PC-9 (cell line): Measurements from ENCODE around the gene SLC26A6. TPM values are rescaled to one million over a fixed set of nuclear protein-coding genes. Genes with fewer than 3 reads are reported as not detected.
A peak's percentile ranks its signal among the peaks of the same experiment; 100 is the strongest.

Experiments
- BruUV-seq: library from RNA; stranded (reverse); fragments of 400-500 nt; replicated peaks from 2 replicates; lab custom pipeline; 2021; lab: Mats Ljungman, UMichigan
- CTCF ChIA-PET: fragments of 300-600 bp; sonication (Branson Sonifier 250); formaldehyde crosslinking; loops from one replicate; lab custom pipeline; 2022; ENCODE audit warnings: antibody characterized with exemption; lab: Charles Lee
- POLR2A ChIA-PET: fragments of 300-600 bp; sonication (Branson Sonifier 250); formaldehyde crosslinking; loops from one replicate; lab custom pipeline; 2022; ENCODE audit warnings: antibody characterized with exemption; ENCODE audit not compliant: unreplicated experiment; lab: Charles Lee
- DNase-seq, 2 experiments: peaks; one replicate each; pipeline versions ENCODE4 v3.0.0 to v3.0.0-alpha.2; 2015 to 2022; ENCODE audit warnings: mixed read lengths in 1 of 2
- H2AFZ ChIP-seq: fragments of 200-600 bp; sonication (generic); 2 replicates; pipeline ENCODE4 v1.8.1; 2017; ENCODE audit warnings: antibody characterized with exemption
- H3F3A ChIP-seq: fragments of 200-600 bp; sonication (generic); 2 replicates; pipeline ENCODE4 v1.8.1; 2017; ENCODE audit warnings: antibody characterized with exemption, mild to moderate bottlenecking, low read depth; ENCODE audit not compliant: insufficient read depth
- H3K27ac ChIP-seq: fragments of 200-600 bp; sonication (generic); 2 replicates; pipeline ENCODE4 v1.6.1; 2016; ENCODE audit warnings: mixed run types
- H3K27me3 ChIP-seq: fragments of 200-600 bp; sonication (generic); 2 replicates; pipeline ENCODE4 v1.6.1; 2016; ENCODE audit warnings: low read depth, mixed run types; ENCODE audit not compliant: insufficient read depth
- H3K36me3 ChIP-seq: fragments of 200-600 bp; sonication (generic); 2 replicates; pipeline ENCODE4 v1.6.1; 2016; ENCODE audit warnings: low read depth, mixed run types
- H3K4me1 ChIP-seq: fragments of 200-600 bp; sonication (generic); replicated peaks from 2 replicates; pipeline ENCODE4 v1.6.1; 2016; ENCODE audit warnings: mixed run types; ENCODE audit not compliant: insufficient read depth
- H3K4me2 ChIP-seq: fragments of 200-600 bp; sonication (generic); 2 replicates; pipeline ENCODE4 v1.6.1; 2017; ENCODE audit warnings: mixed run types
- H3K4me3 ChIP-seq: fragments of 200-600 bp; sonication (generic); 2 replicates; pipeline ENCODE4 v1.6.1; 2016; ENCODE audit warnings: mixed run types
- H3K79me2 ChIP-seq: fragments of 200-600 bp; sonication (generic); 2 replicates; pipeline ENCODE4 v1.6.1; 2017; ENCODE audit warnings: low read depth, mixed run types
- H3K9me2 ChIP-seq: fragments of 200-600 bp; sonication (generic); 2 replicates; pipeline ENCODE4 v1.8.1; 2017; ENCODE audit warnings: mild to moderate bottlenecking; ENCODE audit not compliant: insufficient read depth
- H3K9me3 ChIP-seq: fragments of 200-600 bp; sonication (generic); 2 replicates; pipeline ENCODE4 v1.8.1; 2016; ENCODE audit warnings: low read depth; ENCODE audit not compliant: insufficient read depth
- H4K20me1 ChIP-seq: fragments of 200-600 bp; sonication (generic); 2 replicates; pipeline ENCODE4 v1.8.1; 2017; ENCODE audit not compliant: insufficient read depth
- CTCF ChIP-seq: fragments of 200-600 bp; sonication (generic); conservative IDR thresholded peaks from 2 replicates; pipeline ENCODE4 v1.6.1; 2017; ENCODE audit warnings: mixed run types, antibody characterized with exemption, mild to moderate bottlenecking, moderate library complexity
- EZH2 ChIP-seq: fragments of 200-600 bp; sonication (generic); IDR thresholded peaks from 2 replicates; pipeline ENCODE4 v1.8.0; 2017; ENCODE audit warnings: antibody characterized with exemption, low read depth
- intact Hi-C: fragments of 100-400 bp; cut with micrococcal nuclease; formaldehyde crosslinking; loops from one replicate; pipeline ENCODE4 v1.10.0; 2022; ENCODE audit not compliant: unreplicated experiment
- total RNA-seq: library from RNA; stranded (reverse); gene quantifications from 2 replicates; pipeline ENCODE4 v1.2.3, GENCODE V29; 2021

SLC26A6 gene
- total RNA-seq, 1 experiment from 2014 or later, result 18.7 TPM

DNA sequence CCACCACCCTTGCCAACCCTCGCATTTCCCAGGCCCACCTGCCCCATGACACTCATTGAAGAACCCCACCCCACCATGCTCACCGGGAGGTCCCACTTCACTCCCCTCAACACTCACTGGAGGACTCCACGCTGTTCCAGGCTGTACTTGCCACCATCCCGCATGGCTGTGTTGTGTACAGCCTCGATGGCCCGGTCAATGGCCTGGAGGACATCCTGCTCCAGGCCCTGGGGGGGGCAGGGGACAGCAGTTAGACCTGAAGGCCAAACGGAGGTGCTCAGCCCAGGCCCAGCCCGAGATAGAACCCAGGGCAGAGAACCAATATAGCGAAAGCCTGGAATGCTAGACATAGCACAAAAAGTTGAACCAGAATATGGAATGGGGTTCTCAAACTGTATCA is 47.5 kb upstream of the SLC26A6 start:
- CTCF ChIA-PET, result no interaction called here
- Histone ChIP-seq H3F3A (peaks cover 13% of the 10 kb centered on the region), H3K4me3 (no peak overlapping the region), H2AFZ (no peak overlapping the region), H3K27ac (no peak overlapping the region), H3K36me3 (no peaks in the 10 kb centered on the region), H4K20me1 (peaks cover 4% of the 10 kb centered on the region; the same call in 1 of the 2 replicates), H3K4me2 (peak overlapping the region; percentile 17; the same call in 1 of the 2 replicates), H3K27me3 (no peaks in the 10 kb centered on the region), H3K9me2 (no peaks in the 10 kb centered on the region), H3K4me1 (peaks cover 17% of the 10 kb centered on the region), H3K9me3 (no peaks in the 10 kb centered on the region), H3K79me2 (peaks cover 21% of the 10 kb centered on the region)
- POLR2A ChIA-PET, result no interaction called here
- TF ChIP-seq CTCF, result no peak
- no peak for TF ChIP-seq EZH2
- BruUV-seq, result no TSS peak
- intact Hi-C loops, result loop anchor here (2.0 kb wide), 2 partner anchors 18 to 282 kb away; no protein-coding TSS in a partner anchor
- DNase-seq, result no peak

GRCh38 chr3:48681974-48682610 is 46.8 kb upstream of the SLC26A6 start:
- Histone ChIP-seq H3K27ac (no peak overlapping the region), H3K4me3 (no peak overlapping the region), H3K9me2 (no peaks in the 10 kb centered on the region), H3K4me1 (peaks cover 17% of the 10 kb centered on the region), H3K4me2 (no peak overlapping the region), H3F3A (peaks cover 6% of the 10 kb centered on the region), H2AFZ (no peak overlapping the region), H3K27me3 (no peaks in the 10 kb centered on the region), H3K36me3 (no peaks in the 10 kb centered on the region), H3K9me3 (no peaks in the 10 kb centered on the region), H4K20me1 (no peaks in the 10 kb centered on the region; the same call in 1 of the 2 replicates), H3K79me2 (peaks cover 21% of the 10 kb centered on the region)
- DNase-seq, result no peak
- ChIA-PET CTCF (no interaction called here), POLR2A (no interaction called here)
- BruUV-seq, result no TSS peak
- intact Hi-C loops, result loop anchor here (2.0 kb wide), 2 partner anchors 17 to 281 kb away; no protein-coding TSS in a partner anchor
- no peak for TF ChIP-seq EZH2
- no peak for TF ChIP-seq CTCF

GRCh38 chr3:48681541-48681880 is 46.2 kb upstream of the SLC26A6 start:
- no peak for TF ChIP-seq EZH2
- no peak for TF ChIP-seq CTCF
- peaks cover 3% of the 10 kb centered on the region for H3F3A ChIP-seq
- no peaks in the 10 kb centered on the region; the same call in 1 of the 2 replicates for H4K20me1 ChIP-seq
- DNase-seq, result no peak
- no peak overlapping the region for H2AFZ ChIP-seq
- no peaks in the 10 kb centered on the region for H3K27me3 ChIP-seq
- no peaks in the 10 kb centered on the region for H3K9me3 ChIP-seq
- H3K9me2 ChIP-seq, result no peaks in the 10 kb centered on the region
- ChIA-PET CTCF (no interaction called here), POLR2A (no interaction called here)
- no peak overlapping the region for H3K4me2 ChIP-seq
- intact Hi-C loops, result no loop called here
- no peak overlapping the region for H3K27ac ChIP-seq
- no peaks in the 10 kb centered on the region for H3K36me3 ChIP-seq
- H3K79me2 ChIP-seq, result peaks cover 21% of the 10 kb centered on the region
- peaks cover 17% of the 10 kb centered on the region for H3K4me1 ChIP-seq
- no peak overlapping the region for H3K4me3 ChIP-seq
- BruUV-seq, result no TSS peak
